HepG2 (cell line): ENCODE results near the gene SETD5. TPM values are rescaled to one million over a fixed set of nuclear protein-coding genes. Genes with fewer than 3 reads are reported as not detected.

Experiments used
- AGO2 ChIP-seq: fragments of 200-400 bp; formaldehyde crosslinking; optimal IDR thresholded peaks from 2 replicates; pipeline ENCODE3; 2017; ENCODE audit warnings: mild to moderate bottlenecking, low read depth, low read length, moderate library complexity
- ARID2 ChIP-seq: sonication (generic); formaldehyde crosslinking; IDR thresholded peaks from 2 replicates; pipeline ENCODE4 v1.8.1; 2022; ENCODE audit warnings: mild to moderate bottlenecking, missing genetic modification reagents, borderline replicate concordance
- ATF4 ChIP-seq, 2 experiments: fragments of 450-650 bp in 1 of 2; sonication (generic) in 1 of 2; formaldehyde crosslinking; IDR thresholded peaks; 2 replicates each; pipeline versions ENCODE4 v1.5.0 to v1.8.0; 2020 to 2022; ENCODE audit warnings: mild to moderate bottlenecking in 1 of 2, missing genetic modification reagents in 1 of 2
- DMAP1 ChIP-seq: IDR thresholded peaks from 2 replicates; pipeline ENCODE4 v1.6.1; 2016
- FOXJ3 ChIP-seq: sonication (generic); formaldehyde crosslinking; IDR thresholded peaks from 2 replicates; pipeline ENCODE4 v1.4.0; 2020; ENCODE audit warnings: missing genetic modification reagents, mild to moderate bottlenecking, borderline replicate concordance
- HBP1 ChIP-seq: IDR thresholded peaks from 2 replicates; pipeline ENCODE4 v1.6.1; 2016; ENCODE audit warnings: low read depth, control low read depth
- KIAA2018 ChIP-seq: sonication (generic); formaldehyde crosslinking; IDR thresholded peaks from 2 replicates; pipeline ENCODE4 v1.5.0; 2020; ENCODE audit warnings: mild to moderate bottlenecking, missing genetic modification reagents, borderline replicate concordance
- MIXL1 ChIP-seq: IDR thresholded peaks from 2 replicates; pipeline ENCODE4 v1.6.1; 2016
- NFYB ChIP-seq: sonication (generic); formaldehyde crosslinking; IDR thresholded peaks from 2 replicates; pipeline ENCODE4 v1.4.0; 2020; ENCODE audit warnings: missing genetic modification reagents
- TEAD2 ChIP-seq: sonication (generic); formaldehyde crosslinking; IDR thresholded peaks from 2 replicates; pipeline ENCODE4 v1.9.0; 2021; ENCODE audit warnings: missing genetic modification reagents
- ZBTB26 ChIP-seq: IDR thresholded peaks from 2 replicates; pipeline ENCODE4 v1.6.1; 2016; ENCODE audit warnings: missing compliant biosample characterization, missing genetic modification reagents, borderline replicate concordance
- ZGPAT ChIP-seq: IDR thresholded peaks from 2 replicates; pipeline ENCODE4 v1.6.1; 2016; ENCODE audit warnings: mild to moderate bottlenecking
- ZNF138 ChIP-seq: sonication (generic); formaldehyde crosslinking; IDR thresholded peaks from 2 replicates; pipeline ENCODE4 v1.5.0; 2020; ENCODE audit warnings: mild to moderate bottlenecking, low read depth, missing genetic modification reagents
- ZNF143 ChIP-seq: sonication (generic); formaldehyde crosslinking; IDR thresholded peaks from 2 replicates; pipeline ENCODE4 v1.4.0; 2020; ENCODE audit warnings: missing genetic modification reagents
- ZNF33B ChIP-seq: sonication (generic); formaldehyde crosslinking; IDR thresholded peaks from 2 replicates; pipeline ENCODE4 v1.5.1; 2020; ENCODE audit warnings: mild to moderate bottlenecking, missing genetic modification reagents
- ZNF737 ChIP-seq: sonication (generic); formaldehyde crosslinking; IDR thresholded peaks from 2 replicates; pipeline ENCODE4 v1.5.0; 2020; ENCODE audit warnings: missing genetic modification reagents, mild to moderate bottlenecking, borderline replicate concordance
- ZSCAN20 ChIP-seq: sonication (generic); formaldehyde crosslinking; IDR thresholded peaks from 2 replicates; pipeline ENCODE4 v1.4.0; 2020; ENCODE audit warnings: missing genetic modification reagents, mild to moderate bottlenecking, borderline replicate concordance
- polyA plus RNA-seq, 8 experiments: library from polyadenylated mRNA; depleted of rRNA in 3 of 8; stranded (reverse) in 7 of 8; unstranded in 1 of 8; fragments of >200 nt; fragmentation: Illumina TruSeq in 4 of 8; extraction: Trizol in 4 of 8; gene quantifications; 2 replicates each; pipeline versions ENCODE4 v1.2.1 to v1.2.3, GENCODE V29; 2011 to 2016; ENCODE audit warnings: low read depth in 4 of 8, missing spikeins in 1 of 8, mixed read lengths in 1 of 8; ENCODE audit not compliant: insufficient read depth in 1 of 8
- total RNA-seq, 5 experiments: library from RNA; depleted of rRNA; stranded (reverse); fragments of >200 nt; fragmentation: Illumina TruSeq; extraction: Trizol; gene quantifications; 2 replicates each; pipeline ENCODE4 v1.2.3, GENCODE V29; 2016; ENCODE audit warnings: low read depth in 1 of 5

Gene SETD5
- total and polyA plus RNA-seq, 2 of the 13 experiments (the other 11 are each of a cell fraction or from before 2014, with no cell fraction given): 46.8 to 95.8 TPM

GRCh38 chr3:9397332-9397905 is at the start of gene SETD5 (continued):
- TF ChIP-seq KIAA2018 (CRISPR knock-in tag) (no peak), MIXL1 (CRISPR knock-in tag) (no peak), NFYB (CRISPR knock-in tag) (peak; percentile 61; the same call in 1 of the 2 replicates), ATF4 (CRISPR knock-in tag; IDR thresholded peaks at IDR 0.05) (0 out of 4 replicates have a peak, but pooled peaks of 1 of the 2 experiments have one; percentile 5), ZGPAT (CRISPR knock-in tag) (no peak; the same call in 1 of the 2 replicates), ZNF143 (no peak), ZNF33B (CRISPR knock-in tag) (no peak), FOXJ3 (CRISPR knock-in tag) (no peak), ZNF737 (CRISPR knock-in tag) (no peak), DMAP1 (CRISPR knock-in tag) (peak; percentile 26), ZNF138 (CRISPR knock-in tag) (no peak), ARID2 (CRISPR knock-in tag) (no peak), TEAD2 (CRISPR knock-in tag) (no peak), AGO2 (no peak), HBP1 (CRISPR knock-in tag) (no peak; the same call in 1 of the 2 replicates), ZSCAN20 (CRISPR knock-in tag) (no peak), ZBTB26 (CRISPR knock-in tag) (no peak; the same call in none of the 2 replicates)
